ENCODE data around the gene GPC4. TPM values are rescaled to one million over a fixed set of nuclear protein-coding genes. Genes with fewer than 3 reads are reported as not detected.

Gene GPC4
- total RNA-seq, 1 donor from 2014 or later, result 7.1 TPM

- intact Hi-C loops (cut with micrococcal nuclease), result no loop called here
- no peaks in the 10 kb centered on the region for H3K9me3 ChIP-seq (replicated peaks)
- no peaks in the 10 kb centered on the region for H3K27me3 ChIP-seq (ENCODE audit: low read depth)
- no peak for TF ChIP-seq CTCF (IDR thresholded peaks at IDR 0.05; ENCODE audit: borderline replicate concordance)
- H3K4me3 ChIP-seq, result no peak overlapping the region
- DNase-seq, result no peak
- H3K36me3 ChIP-seq, result no peaks in the 10 kb centered on the region
- no peak overlapping the region for H3K27ac ChIP-seq (replicated peaks)
- H3K4me1 ChIP-seq, result no peaks in the 10 kb centered on the region
Observed at GRCh38 chrX:133437356-133437755, 22.1 kb upstream of the GPC4 start.

DNA sequence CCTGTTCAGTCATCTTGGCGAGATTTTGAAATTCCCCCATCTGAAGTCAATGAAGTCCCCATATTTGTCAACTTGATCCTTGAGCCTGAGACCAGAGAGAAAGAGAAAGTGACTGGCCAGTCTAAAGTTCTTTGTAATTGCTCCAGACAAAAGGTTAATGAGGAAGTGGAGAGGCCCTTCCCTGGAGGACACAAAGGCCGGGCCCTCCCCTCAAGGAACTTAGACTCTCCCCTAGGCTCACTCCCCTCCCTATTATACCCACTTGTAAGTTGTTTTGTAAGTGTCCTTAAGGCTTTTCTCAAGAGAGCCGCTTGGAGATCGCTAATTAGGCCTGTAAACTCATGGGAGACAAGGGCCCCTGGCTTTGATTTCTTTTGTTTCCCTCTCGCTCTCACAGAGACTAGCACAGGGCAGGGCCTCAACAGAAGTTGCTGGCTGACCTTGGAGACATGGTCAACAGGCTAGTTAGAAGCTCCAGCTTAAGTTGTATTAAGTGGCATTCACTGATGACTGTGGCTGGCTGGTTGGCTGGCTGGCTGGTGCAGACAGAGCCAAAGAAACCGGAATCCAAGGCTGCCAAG is 20.3 kb upstream of the GPC4 start:
- no peaks in the 10 kb centered on the region for H3K9me3 ChIP-seq (replicated peaks)
- no peaks in the 10 kb centered on the region for H3K27me3 ChIP-seq (ENCODE audit: low read depth)
- DNase-seq, result no peak
- no peaks in the 10 kb centered on the region for H3K36me3 ChIP-seq
- intact Hi-C loops (cut with micrococcal nuclease), result no loop called here
- H3K27ac ChIP-seq (replicated peaks), result no peak overlapping the region
- H3K4me1 ChIP-seq, result no peaks in the 10 kb centered on the region
- no peak for TF ChIP-seq CTCF (IDR thresholded peaks at IDR 0.05; ENCODE audit: borderline replicate concordance)
- no peak overlapping the region for H3K4me3 ChIP-seq

DNA sequence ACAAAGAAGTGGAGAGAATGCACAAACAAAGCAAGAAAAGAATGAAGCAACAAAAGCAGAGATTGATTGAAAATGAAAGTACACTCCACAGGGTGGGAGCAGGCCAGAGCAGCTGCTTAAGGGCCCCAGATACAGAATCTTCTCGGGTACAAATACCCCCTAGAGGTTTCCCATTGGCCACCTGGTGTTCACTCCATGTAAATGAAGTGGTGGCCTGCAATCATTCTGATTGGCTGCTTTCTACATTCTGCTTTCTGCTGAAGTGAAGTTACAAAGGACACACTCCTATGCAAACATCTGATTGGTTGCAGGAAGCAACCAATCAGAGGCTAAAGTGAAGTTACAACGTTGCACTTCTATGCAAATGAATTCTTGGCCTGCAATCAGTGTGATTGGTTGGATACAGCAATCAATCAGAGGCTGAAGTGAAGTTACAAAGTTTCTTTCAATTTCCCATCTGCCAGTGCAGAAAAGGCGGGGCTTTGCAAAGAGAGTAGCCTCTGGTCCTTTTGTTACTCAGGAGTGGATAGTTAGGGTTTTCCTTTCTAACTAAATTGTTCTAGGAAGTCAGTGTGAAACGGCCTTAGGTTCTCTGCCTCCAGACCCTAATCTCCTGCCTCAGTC is 19.0 kb upstream of the GPC4 start:
- Histone ChIP-seq H3K4me1 (no peaks in the 10 kb centered on the region), H3K36me3 (no peaks in the 10 kb centered on the region), H3K27ac (replicated peaks) (no peak overlapping the region), H3K27me3 (ENCODE audit: low read depth) (no peaks in the 10 kb centered on the region), H3K9me3 (replicated peaks) (no peaks in the 10 kb centered on the region), H3K4me3 (no peak overlapping the region)
- DNase-seq, result no peak
- intact Hi-C loops (cut with micrococcal nuclease), result no loop called here
- TF ChIP-seq CTCF (IDR thresholded peaks at IDR 0.05; ENCODE audit: borderline replicate concordance), result no peak

- H3K9me3 ChIP-seq (replicated peaks), result no peaks in the 10 kb centered on the region
- intact Hi-C loops (cut with micrococcal nuclease), result no loop called here
- TF ChIP-seq CTCF (IDR thresholded peaks at IDR 0.05; ENCODE audit: borderline replicate concordance), result no peak
- peaks cover 11% of the 10 kb centered on the region for H3K27me3 ChIP-seq (ENCODE audit: low read depth)
- H3K27ac ChIP-seq (replicated peaks), result no peak overlapping the region
- H3K4me3 ChIP-seq, result no peak overlapping the region
- no peaks in the 10 kb centered on the region for H3K36me3 ChIP-seq
- peaks cover 6% of the 10 kb centered on the region for H3K4me1 ChIP-seq
- DNase-seq, result no peak
Observed at GRCh38 chrX:133419911-133420310, 4.6 kb upstream of the GPC4 start.

DNA sequence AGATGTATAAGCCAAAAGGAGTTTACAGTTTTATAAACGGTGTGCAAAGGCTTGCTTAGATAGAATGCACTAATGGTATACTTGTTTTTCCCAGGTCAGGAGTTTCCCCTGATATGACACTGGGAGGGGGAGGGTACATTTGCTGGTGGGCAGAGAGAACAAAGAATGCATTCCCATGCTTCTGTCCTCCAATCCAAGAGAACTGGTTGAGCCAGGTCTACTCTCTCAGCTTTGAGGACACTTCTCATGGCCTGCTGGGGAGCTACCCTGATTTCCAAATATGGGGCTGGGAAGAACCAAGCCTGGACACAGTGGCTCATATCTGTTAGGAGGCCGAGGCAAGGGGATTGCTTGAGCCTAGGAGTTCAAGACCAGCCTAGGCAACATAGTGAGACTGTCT is 3.3 kb upstream of the GPC4 start:
- H3K4me3 ChIP-seq, result no peak overlapping the region
- intact Hi-C loops (cut with micrococcal nuclease), result no loop called here
- H3K27ac ChIP-seq (replicated peaks), result no peak overlapping the region
- peaks cover 12% of the 10 kb centered on the region for H3K27me3 ChIP-seq (ENCODE audit: low read depth)
- H3K36me3 ChIP-seq, result no peaks in the 10 kb centered on the region
- peaks cover 11% of the 10 kb centered on the region for H3K4me1 ChIP-seq
- H3K9me3 ChIP-seq (replicated peaks), result no peaks in the 10 kb centered on the region
- no peak for TF ChIP-seq CTCF (IDR thresholded peaks at IDR 0.05; ENCODE audit: borderline replicate concordance)
- DNase-seq, result no peak

All from left ventricle myocardium inferior (tissue), 1 donor.